GM12878 (cell line): ENCODE data around the gene CAMK2G. TPM values are rescaled to one million over a fixed set of nuclear protein-coding genes. Genes with fewer than 3 reads are reported as not detected.
A peak's percentile ranks its signal among the peaks of the same experiment; 100 is the strongest.

Experiments
- ATAC-seq: fragments of 200-7000 bp; cut with Tn5 transposase; 3 replicates; pipeline ENCODE4 v1.9.1; 2020; ENCODE audit warnings: mild to moderate bottlenecking, moderate library complexity
- BruUV-seq: library from RNA; stranded (reverse); fragments of 400-500 nt; replicated peaks from 2 replicates; lab custom pipeline; 2021; lab: Mats Ljungman, UMichigan
- CTCF ChIA-PET: fragments of 300-600 bp; sonication (Branson Sonifier 250); formaldehyde crosslinking; extraction: SDS; loops from one replicate; lab custom pipeline; 2021; ENCODE audit warnings: inconsistent platforms; lab: Yijun Ruan, JAX
- POLR2A ChIA-PET: fragments of 350-600 bp; formaldehyde crosslinking; extraction: SDS; loops from one replicate; lab custom pipeline; 2021; ENCODE audit warnings: inconsistent platforms; lab: Charles Lee
- RAD21 ChIA-PET: fragments of 300-600 bp; sonication (Branson Sonifier 250); formaldehyde crosslinking; loops from one replicate; lab custom pipeline; 2023; ENCODE audit warnings: antibody characterized with exemption; ENCODE audit not compliant: unreplicated experiment; lab: Charles Lee
- SMC1A ChIA-PET: fragments of 300-600 bp; sonication (Branson Sonifier 250); formaldehyde crosslinking; loops from one replicate; lab custom pipeline; 2023; ENCODE audit not compliant: unreplicated experiment, uncharacterized antibody; lab: Charles Lee
- DNase-seq: peaks from one replicate; pipeline ENCODE4 v3.0.0-alpha.2; 2011; ENCODE audit warnings: low read depth, low spot score
- FAIRE-seq: peaks from 3 replicates; lab custom pipeline; 2011; peaks lifted over from hg19 to GRCh38; lab: Jason Lieb, UNC
- H2AFZ ChIP-seq: 2 replicates; pipeline ENCODE4 v1.6.0; 2011; ENCODE audit warnings: low read depth, low read length, control low read depth; ENCODE audit not compliant: control insufficient read depth
- H3K27ac ChIP-seq: 2 replicates; pipeline ENCODE4 v1.5.1; 2011; ENCODE audit warnings: control low read depth; ENCODE audit not compliant: control insufficient read depth, insufficient read depth
- H3K27me3 ChIP-seq, 2 experiments: replicated peaks in 1 of 2; 2 replicates each; pipeline versions ENCODE4 v1.6.0 to v1.6.1; 2011; ENCODE audit warnings: low read length in 1 of 2; ENCODE audit not compliant: control insufficient read depth in 2 of 2, insufficient read depth in 2 of 2
- H3K36me3 ChIP-seq, 2 experiments: 2 replicates each; pipeline ENCODE4 v1.5.1; 2011; ENCODE audit warnings: low read length in 1 of 2; ENCODE audit not compliant: control insufficient read depth in 2 of 2, insufficient read depth in 2 of 2
- H3K4me1 ChIP-seq: 2 replicates; pipeline ENCODE4 v1.6.1; 2011; ENCODE audit warnings: mild to moderate bottlenecking, low read length, moderate library complexity, mixed read lengths; ENCODE audit not compliant: control insufficient read depth, insufficient read depth
- H3K4me2 ChIP-seq: 2 replicates; pipeline ENCODE4 v1.6.0; 2011; ENCODE audit warnings: control low read depth; ENCODE audit not compliant: control insufficient read depth, insufficient read depth
- H3K4me3 ChIP-seq: fragments of 200-600 bp; sonication (generic); 2 replicates; pipeline ENCODE4 v1.5.1; 2016
- H3K79me2 ChIP-seq: 2 replicates; pipeline ENCODE4 v1.6.0; 2011; ENCODE audit warnings: low read length; ENCODE audit not compliant: control insufficient read depth, insufficient read depth
- H3K9ac ChIP-seq: 2 replicates; pipeline ENCODE4 v1.8.0; 2011; ENCODE audit warnings: low read length, control low read depth, mixed read lengths; ENCODE audit not compliant: control insufficient read depth, insufficient read depth
- H3K9me3 ChIP-seq: replicated peaks from 3 replicates; pipeline ENCODE4 v1.5.1; 2011; ENCODE audit warnings: mild to moderate bottlenecking, low read length; ENCODE audit not compliant: control insufficient read depth, insufficient read depth
- H4K20me1 ChIP-seq: 2 replicates; pipeline ENCODE4 v1.6.0; 2011; ENCODE audit not compliant: control insufficient read depth, insufficient read depth
- BCL11A ChIP-seq: IDR thresholded peaks from 2 replicates; pipeline ENCODE4 v1.6.1; 2011; ENCODE audit warnings: low read depth, low read length
- CHD2 ChIP-seq: IDR thresholded peaks from 2 replicates; pipeline ENCODE4 v1.6.1; 2011; ENCODE audit warnings: low read depth, low read length, improper control_type of control experiment, borderline replicate concordance
- HDGF ChIP-seq: fragments of 450-650 bp; IDR thresholded peaks from 2 replicates; pipeline ENCODE4 v1.6.1; 2016; ENCODE audit warnings: antibody characterized with exemption
- IKZF1 ChIP-seq: fragments of 450-650 bp; conservative IDR thresholded peaks from 2 replicates; pipeline ENCODE4 v1.6.1; 2017; ENCODE audit warnings: antibody characterized with exemption, mild to moderate bottlenecking
- JUNB ChIP-seq: IDR thresholded peaks from 2 replicates; pipeline ENCODE4 v1.6.1; 2016; ENCODE audit warnings: antibody characterized with exemption, mild to moderate bottlenecking
- MEF2A ChIP-seq: IDR thresholded peaks from 2 replicates; pipeline ENCODE4 v1.6.1; 2011; ENCODE audit warnings: low read depth, mild to moderate bottlenecking, low read length, moderate library complexity; ENCODE audit not compliant: insufficient read depth
- NBN ChIP-seq: fragments of 450-650 bp; IDR thresholded peaks from 2 replicates; pipeline ENCODE4 v1.6.1; 2016
- SIX5 ChIP-seq: IDR thresholded peaks from 2 replicates; pipeline ENCODE4 v1.6.1; 2011; ENCODE audit warnings: mild to moderate bottlenecking, low read depth, low read length, moderate library complexity; ENCODE audit not compliant: severe bottlenecking
- SMAD1 ChIP-seq: fragments of 450-650 bp; IDR thresholded peaks from 2 replicates; pipeline ENCODE4 v1.6.1; 2018; ENCODE audit warnings: mild to moderate bottlenecking, low read depth; ENCODE audit not compliant: partially characterized antibody
- TAF1 ChIP-seq: IDR thresholded peaks from 2 replicates; pipeline ENCODE4 v1.6.1; 2011; ENCODE audit warnings: mild to moderate bottlenecking, low read depth, low read length, borderline replicate concordance
- YY1 ChIP-seq: IDR thresholded peaks from 2 replicates; pipeline ENCODE4 v1.6.1; 2011; ENCODE audit warnings: low read depth, mild to moderate bottlenecking, low read length
- ZBED1 ChIP-seq: IDR thresholded peaks from 2 replicates; pipeline ENCODE4 v1.6.1; 2016; ENCODE audit warnings: borderline replicate concordance
- whole genome bisulfite sequencing: methylation state at CpG from one replicate; pipeline ENCODE4 v1.1.6; 2016; ENCODE audit warnings: low lambda C conversion rate; ENCODE audit not compliant: insufficient replicate concordance, insufficient coverage; ENCODE audit errors: missing lambda C conversion rate; 5-methylcytosine and 5-hydroxymethylcytosine counted together
- in situ Hi-C: fragments of 300-500 bp; cut with MboI; formaldehyde crosslinking; loops from 9 replicates; pipeline ENCODE4 v1.14.3; 2018; ENCODE audit warnings: mixed read lengths
- intact Hi-C: fragments of 100-400 bp; cut with micrococcal nuclease; formaldehyde crosslinking; loops from one replicate; pipeline ENCODE4 v1.14.2; 2022; ENCODE audit not compliant: unreplicated experiment
- polyA plus RNA-seq, 11 experiments: library from polyadenylated mRNA; depleted of rRNA in 4 of 11; unstranded in 6 of 11; stranded (reverse) in 5 of 11; fragments of >200 nt; fragmentation: Nextera tagmentation in 4 of 11; fragmentation: Illumina TruSeq in 1 of 11; extraction: Ambion mirVana in 4 of 11; extraction: Trizol in 1 of 11; gene quantifications; 1 replicate in 1 of 11; 2 replicates in 10 of 11; pipeline versions ENCODE4 v1.2.1 to v1.2.3, GENCODE V29; 2011 to 2016; ENCODE audit warnings: inconsistent platforms in 2 of 11, missing spikeins in 2 of 11, low read depth in 1 of 11
- total RNA-seq, 4 experiments: library from RNA; depleted of rRNA in 3 of 4; stranded (reverse); fragments of >200 nt in 3 of 4; fragmentation: Illumina TruSeq in 1 of 4; extraction: Trizol in 1 of 4; gene quantifications; 2 replicates each; pipeline versions ENCODE4 v1.2.1 to v1.2.3, GENCODE V29; 2013 to 2021
- TF ChIP-seq, protein P1 (sequence below): fragments of 450-650 bp; IDR thresholded peaks from 2 replicates; pipeline ENCODE4 v1.6.1; 2017; ENCODE audit warnings: low read depth, mild to moderate bottlenecking, moderate library complexity
- TF ChIP-seq, protein P2 (sequence below): fragments of 450-650 bp; formaldehyde crosslinking; IDR thresholded peaks from 2 replicates; pipeline ENCODE4 v1.4.0; 2022; ENCODE audit warnings: mild to moderate bottlenecking, moderate library complexity

Gene CAMK2G
- total and polyA plus RNA-seq, 10 of the 15 experiments (the other 5 are each of a cell fraction or from before 2014, with no cell fraction given): 5.5 to 24.3 (median 16.9) TPM

DNA sequence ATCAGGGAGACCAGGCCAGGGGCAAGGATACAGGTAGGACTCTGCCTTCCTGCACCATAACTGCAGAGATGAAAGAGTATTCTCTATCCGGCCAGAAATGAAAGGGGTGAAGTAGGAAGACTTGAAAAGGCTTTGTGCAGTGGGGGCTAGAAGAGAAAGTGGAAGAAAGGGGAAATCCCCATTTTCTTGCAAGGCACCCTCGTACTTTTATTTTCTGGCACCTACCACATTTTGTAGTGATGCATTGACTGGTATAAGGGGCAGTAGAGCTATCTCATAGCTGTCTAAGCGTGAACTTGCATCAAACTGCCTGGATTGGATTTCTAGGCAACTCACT lies 752 bp upstream of the CAMK2G start:
- peaks cover 17% of the 10 kb centered on the region for H3K4me1 ChIP-seq

More for the DNA sequence above, 752 bp upstream of the CAMK2G start:
- no peaks in the 10 kb centered on the region for H3K36me3 ChIP-seq
- peak overlapping the region; percentile 96 for H3K4me2 ChIP-seq
- no peaks in the 10 kb centered on the region for H3K27me3 ChIP-seq
- FAIRE-seq (peak; percentile 61), ATAC-seq (peak; percentile 53), DNase-seq (no peak)
- peak overlapping the region; percentile 74 for H3K9ac ChIP-seq
- ChIA-PET POLR2A (interaction anchor here (0.6 to 3.3 kb wide), 8 partner anchors 9 to 217 kb away, joined by 3 to 17 read pairs (median 4); no protein-coding TSS in a partner anchor), SMC1A (interaction anchor here (0.7 to 1.8 kb wide), 7 partner anchors 12 to 291 kb away, joined by 3 to 13 read pairs (median 3); no protein-coding TSS in a partner anchor), CTCF (interaction anchor here (1.5 to 10.9 kb wide), 3 partner anchors 11 to 65 kb away, joined by 4 to 440 read pairs (median 11); no protein-coding TSS in a partner anchor), RAD21 (interaction anchor here (0.9 to 21.4 kb wide), 7 partner anchors 11 to 102 kb away, joined by 3 to 616 read pairs (median 5); no protein-coding TSS in a partner anchor)
- 18% methylated on average over 3 of the region's 3 CpGs for WGBS
- BruUV-seq: no TSS peak
- H3K27ac ChIP-seq: peak overlapping the region; percentile 58
- peaks cover 6% of the 10 kb centered on the region for H3K79me2 ChIP-seq
- in situ Hi-C loops: loop anchor here (25.0 kb wide), 1 partner anchor 212 kb away; no protein-coding TSS in a partner anchor
- H2AFZ ChIP-seq: peak overlapping the region; percentile 76
- no peaks in the 10 kb centered on the region for H4K20me1 ChIP-seq
- H3K9me3 ChIP-seq: no peaks in the 10 kb centered on the region
- TF ChIP-seq BCL11A (no peak), ZBED1 (0 out of 2 replicates have a peak, but pooled peaks have one; percentile 38), TAF1 (no peak), IKZF1 (peak; percentile 10; the same call in 1 of the 2 replicates), SIX5 (no peak), JUNB (peak; percentile 35; the same call in 1 of the 2 replicates), NBN (0 out of 2 replicates have a peak, but pooled peaks have one; percentile 8), HDGF (0 out of 2 replicates have a peak, but pooled peaks have one; percentile 18), MEF2A (no peak), CHD2 (no peak), SMAD1 (no peak), YY1 (0 out of 2 replicates have a peak, but pooled peaks have one; percentile 15)
- TF ChIP-seq, protein P1, sequence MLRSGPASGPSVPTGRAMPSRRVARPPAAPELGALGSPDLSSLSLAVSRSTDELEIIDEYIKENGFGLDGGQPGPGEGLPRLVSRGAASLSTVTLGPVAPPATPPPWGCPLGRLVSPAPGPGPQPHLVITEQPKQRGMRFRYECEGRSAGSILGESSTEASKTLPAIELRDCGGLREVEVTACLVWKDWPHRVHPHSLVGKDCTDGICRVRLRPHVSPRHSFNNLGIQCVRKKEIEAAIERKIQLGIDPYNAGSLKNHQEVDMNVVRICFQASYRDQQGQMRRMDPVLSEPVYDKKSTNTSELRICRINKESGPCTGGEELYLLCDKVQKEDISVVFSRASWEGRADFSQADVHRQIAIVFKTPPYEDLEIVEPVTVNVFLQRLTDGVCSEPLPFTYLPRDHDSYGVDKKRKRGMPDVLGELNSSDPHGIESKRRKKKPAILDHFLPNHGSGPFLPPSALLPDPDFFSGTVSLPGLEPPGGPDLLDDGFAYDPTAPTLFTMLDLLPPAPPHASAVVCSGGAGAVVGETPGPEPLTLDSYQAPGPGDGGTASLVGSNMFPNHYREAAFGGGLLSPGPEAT: peak; percentile 44; the same call in 1 of the 2 replicates
- TF ChIP-seq, protein P2, sequence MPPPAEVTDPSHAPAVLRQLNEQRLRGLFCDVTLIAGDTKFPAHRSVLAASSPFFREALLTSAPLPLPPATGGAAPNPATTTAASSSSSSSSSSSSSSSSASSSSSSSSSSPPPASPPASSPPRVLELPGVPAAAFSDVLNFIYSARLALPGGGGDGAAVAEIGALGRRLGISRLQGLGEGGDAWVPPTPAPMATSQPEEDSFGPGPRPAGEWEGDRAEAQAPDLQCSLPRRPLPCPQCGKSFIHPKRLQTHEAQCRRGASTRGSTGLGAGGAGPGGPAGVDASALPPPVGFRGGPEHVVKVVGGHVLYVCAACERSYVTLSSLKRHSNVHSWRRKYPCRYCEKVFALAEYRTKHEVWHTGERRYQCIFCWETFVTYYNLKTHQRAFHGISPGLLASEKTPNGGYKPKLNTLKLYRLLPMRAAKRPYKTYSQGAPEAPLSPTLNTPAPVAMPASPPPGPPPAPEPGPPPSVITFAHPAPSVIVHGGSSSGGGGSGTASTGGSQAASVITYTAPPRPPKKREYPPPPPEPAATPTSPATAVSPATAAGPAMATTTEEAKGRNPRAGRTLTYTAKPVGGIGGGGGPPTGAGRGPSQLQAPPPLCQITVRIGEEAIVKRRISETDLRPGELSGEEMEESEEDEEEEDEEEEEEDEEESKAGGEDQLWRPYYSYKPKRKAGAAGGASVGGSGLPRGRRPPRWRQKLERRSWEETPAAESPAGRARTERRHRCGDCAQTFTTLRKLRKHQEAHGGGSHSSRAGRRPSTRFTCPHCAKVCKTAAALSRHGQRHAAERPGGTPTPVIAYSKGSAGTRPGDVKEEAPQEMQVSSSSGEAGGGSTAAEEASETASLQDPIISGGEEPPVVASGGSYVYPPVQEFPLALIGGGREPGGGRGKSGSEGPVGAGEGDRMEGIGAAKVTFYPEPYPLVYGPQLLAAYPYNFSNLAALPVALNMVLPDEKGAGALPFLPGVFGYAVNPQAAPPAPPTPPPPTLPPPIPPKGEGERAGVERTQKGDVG: no peak
- H3K4me3 ChIP-seq: peak overlapping the region; percentile 84
- intact Hi-C loops: loop anchor here (1.0 to 5.0 kb wide), 2 partner anchors 26 to 348 kb away; no protein-coding TSS in a partner anchor
